SKM-1 (cell line): Measurements from ENCODE around the gene FGD3.

Source experiments
- DNase-seq: peaks from one replicate; lab custom pipeline; 2025; ENCODE audit not compliant: unreplicated experiment; lab: John Stamatoyannopoulos, UW

Gene FGD3

DNA sequence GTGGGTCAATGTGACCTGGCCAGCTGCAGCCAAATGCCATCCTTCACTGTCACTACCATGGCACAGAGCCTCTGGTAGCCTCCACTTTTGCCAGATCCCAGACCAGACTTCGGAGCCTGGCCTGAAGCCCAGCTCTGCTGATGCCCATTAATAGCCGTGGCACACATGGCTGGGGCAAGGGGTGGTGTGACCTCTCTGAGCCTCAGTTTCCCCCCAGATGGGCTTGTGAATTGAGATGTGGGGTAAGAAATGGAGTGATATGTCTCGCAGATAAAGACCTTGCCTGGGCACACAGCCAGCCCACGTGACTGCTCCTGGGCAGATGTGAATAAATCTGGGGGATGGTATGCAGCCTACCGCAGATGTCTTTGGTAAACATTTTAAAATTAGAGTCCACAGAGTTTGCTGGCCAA is 125.1 kb downstream of the FGD3 start:
- DNase-seq, result no peak

- no peak for DNase-seq
Measured at GRCh38 chr9:93076101-93076791, 128.9 kb downstream of the FGD3 start.

DNA sequence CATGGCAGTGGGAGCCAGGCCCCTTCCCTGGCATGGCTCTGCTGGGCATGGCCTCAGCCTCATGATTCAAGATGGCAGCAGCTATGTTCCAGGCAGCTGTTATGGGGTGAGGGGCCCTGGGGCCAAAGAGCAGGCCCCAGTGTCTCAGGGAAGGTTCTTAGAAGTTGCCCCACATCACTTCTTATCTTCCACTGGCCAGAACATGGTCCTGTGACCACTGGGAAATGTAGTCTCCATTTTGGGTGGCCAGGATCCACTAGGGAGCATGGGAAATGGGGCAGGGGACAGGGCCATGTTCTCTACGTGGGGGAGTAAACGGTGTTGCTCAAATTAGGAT is 129.4 kb downstream of the FGD3 start:
- no peak for DNase-seq

GRCh38 chr9:93077367-93077766 is 130.0 kb downstream of the FGD3 start:
- DNase-seq, result no peak

DNA sequence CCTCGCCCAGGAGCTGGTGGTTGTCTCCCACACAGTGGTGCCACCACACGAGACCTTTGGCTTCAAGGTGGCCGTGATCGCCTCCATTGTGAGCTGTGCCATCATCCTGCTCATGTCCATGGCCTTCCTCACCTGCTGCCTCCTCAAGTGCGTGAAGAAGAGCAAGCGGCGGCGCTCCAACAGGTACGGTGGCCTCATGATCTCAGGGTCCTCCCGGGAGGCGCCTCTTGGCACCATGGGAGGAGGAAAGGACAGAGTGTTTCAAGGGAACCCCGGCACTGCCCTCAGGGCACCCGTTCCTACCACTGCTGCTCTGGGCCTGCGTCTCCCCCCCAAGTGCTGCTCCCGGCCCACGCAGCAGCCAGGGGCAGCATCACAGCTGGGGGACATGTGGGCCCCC is 130.5 kb downstream of the FGD3 start:
- DNase-seq, result no peak

- DNase-seq, result no peak
Measured at GRCh38 chr9:93079371-93079770, 132.0 kb downstream of the FGD3 start.

- DNase-seq, result no peak
Measured at GRCh38 chr9:93080406-93080805, 133.1 kb downstream of the FGD3 start.

DNA sequence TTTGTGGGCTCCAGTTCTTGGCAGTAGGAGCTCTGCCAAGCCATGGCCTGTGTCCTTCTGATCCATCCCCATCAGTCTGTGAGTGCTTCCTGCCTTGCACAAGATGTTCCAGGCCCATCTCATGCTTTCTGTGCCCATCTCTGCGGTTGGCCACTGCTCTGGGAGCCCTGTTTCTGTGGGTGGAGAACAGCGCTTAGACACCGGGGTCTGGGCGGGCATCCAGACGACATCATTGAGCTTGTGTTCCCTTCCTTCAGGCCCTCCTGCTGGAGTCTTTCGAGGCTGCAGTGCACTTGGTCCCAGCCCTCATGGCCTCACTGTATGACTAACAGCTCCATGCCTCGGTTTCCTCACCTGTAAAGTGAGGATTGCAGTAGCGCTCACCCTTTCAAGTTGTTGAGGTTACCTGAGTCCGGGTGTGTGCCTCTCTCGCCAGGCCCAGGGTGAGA is 133.8 kb downstream of the FGD3 start:
- DNase-seq, result no peak

DNA sequence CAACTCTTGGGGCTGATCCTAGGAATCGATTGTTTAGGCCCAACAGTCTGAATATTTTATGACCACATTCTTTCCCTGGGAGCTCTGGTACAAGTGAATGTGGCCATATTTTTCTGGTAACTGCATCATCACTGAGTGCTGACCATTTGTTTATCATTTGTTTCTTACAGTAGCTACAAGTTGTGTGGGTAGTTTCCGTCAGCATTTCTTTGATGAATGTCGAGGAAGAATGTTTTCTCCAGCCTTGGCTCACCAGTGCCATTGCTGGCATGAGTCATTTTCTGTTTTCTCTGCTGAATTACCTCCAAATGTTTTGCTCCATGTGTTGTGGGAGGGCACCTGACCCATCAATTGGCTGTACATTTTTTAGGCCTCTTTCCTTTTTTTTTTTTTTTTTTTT is 134.6 kb downstream of the FGD3 start:
- no peak for DNase-seq

DNA sequence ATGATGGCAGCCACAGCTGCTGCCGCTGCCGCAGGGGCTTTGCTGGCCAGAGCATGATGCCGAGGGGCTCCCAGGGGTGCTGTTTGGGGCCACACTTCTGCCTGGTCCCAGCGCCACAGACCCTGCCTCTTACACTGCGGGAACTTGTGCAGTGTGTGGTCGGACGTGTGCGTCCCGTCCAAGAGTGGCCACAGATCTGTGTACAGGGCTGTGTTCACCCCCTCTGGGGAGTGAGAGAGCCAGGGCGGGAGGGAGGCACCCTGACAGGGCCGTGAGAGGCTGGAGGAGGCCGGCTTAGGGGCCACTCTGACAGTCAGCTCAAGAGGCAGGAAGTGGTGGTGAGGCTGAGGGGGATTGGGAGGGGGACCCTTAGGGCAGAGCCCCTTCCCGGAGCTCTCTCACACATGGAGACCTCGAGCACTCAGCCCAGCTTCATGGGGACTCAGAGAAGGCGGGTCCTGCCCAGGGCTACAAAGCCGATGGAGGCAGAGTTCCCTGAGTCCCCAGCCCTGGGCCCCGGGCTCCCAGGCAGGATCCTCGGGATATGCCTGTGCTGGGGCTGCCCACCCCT is 135.6 kb downstream of the FGD3 start:
- no peak for DNase-seq

DNA sequence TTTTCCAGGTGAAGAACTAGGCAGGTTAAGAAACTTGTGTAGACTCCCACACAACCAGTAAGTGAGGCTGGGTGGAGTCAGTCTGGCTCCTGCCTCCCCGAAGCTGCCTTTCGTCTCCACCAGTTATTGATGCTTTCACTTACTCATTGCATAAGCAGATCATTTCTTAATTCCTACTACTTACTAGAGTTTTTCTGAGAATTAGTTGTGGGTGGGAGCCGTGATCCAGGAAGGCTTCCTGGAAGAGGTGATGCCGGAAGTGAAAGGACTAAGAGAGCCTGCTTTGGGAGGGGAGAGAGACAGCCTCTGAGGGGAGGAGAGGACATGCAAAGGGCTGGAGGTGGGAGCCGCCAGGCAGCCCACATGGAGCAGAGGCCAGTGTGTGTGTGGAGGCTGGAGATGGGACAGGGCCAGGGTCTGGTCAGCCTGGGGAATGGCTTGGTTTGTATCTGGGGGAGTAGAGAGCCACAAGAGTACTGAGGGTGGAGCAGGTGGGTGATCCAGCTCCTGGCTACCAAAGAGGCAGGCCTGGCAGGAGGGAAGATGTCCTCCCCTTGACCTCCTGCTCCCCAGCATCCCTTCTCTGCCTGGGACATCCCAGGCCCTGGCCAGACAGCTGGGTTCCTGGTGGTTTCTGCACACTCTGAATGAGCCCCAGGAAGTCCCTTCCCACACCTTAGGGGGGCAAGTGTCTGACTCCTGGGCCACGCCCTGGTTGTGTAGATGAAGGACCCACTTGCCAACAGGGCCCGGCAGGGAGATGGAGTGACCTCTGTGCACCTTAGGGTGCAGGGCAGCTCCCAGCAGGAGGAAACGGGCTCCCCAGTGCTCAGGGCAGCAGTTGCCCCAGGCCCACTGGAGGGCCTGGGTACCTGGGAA is 136.5 kb downstream of the FGD3 start:
- no peak for DNase-seq

GRCh38 chr9:93084471-93084881 is 137.2 kb downstream of the FGD3 start:
- no peak for DNase-seq

DNA sequence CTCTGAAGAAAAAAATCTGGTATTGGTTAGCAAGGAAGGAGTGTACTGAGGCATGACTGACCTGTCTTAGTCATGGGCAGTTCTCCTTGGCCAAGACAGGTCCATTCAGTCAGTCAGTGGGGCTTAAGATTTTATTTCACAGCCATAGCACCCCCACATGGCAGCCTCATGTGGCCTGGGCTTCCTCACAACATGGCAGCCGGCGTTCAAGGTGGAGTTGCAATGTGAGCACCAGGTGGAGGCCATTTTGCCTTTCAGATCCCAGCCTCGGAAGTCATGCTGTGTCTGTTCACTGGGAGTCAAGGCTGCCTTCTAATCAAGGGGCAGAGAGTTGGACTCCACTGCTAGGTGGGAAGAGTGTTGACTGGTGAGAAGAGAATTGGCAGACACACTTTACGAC is 138.4 kb downstream of the FGD3 start:
- no peak for DNase-seq
